NCI-H1092 treated with DMSO at 0.1 percent for 48 hours (cell line): ENCODE results near the gene ACP1.

Experiments used
- DNase-seq: peaks from one replicate; lab custom pipeline; 2025; lab: John Stamatoyannopoulos, UW

Gene ACP1

GRCh38 chr2:264493-265468 lies at the start of gene ACP1:
Gene ACP1, plus strand, starts transcription at chr2:264947. Its CDS starts 18 bp downstream, at chr2:264965.
- DNase-seq, result peak; percentile 87

GRCh38 chr2:216068-216467 lies 48.7 kb upstream of the ACP1 start:
- DNase-seq, result no peak

GRCh38 chr2:223451-223850 lies 41.3 kb upstream of the ACP1 start:
- no peak for DNase-seq

- no peak for DNase-seq
These were observed 40.6 kb upstream of the ACP1 start for GRCh38 chr2:223971-224760.

- no peak for DNase-seq
These were observed 36.6 kb upstream of the ACP1 start for GRCh38 chr2:228115-228514.

- no peak for DNase-seq
These were observed 36.0 kb upstream of the ACP1 start for GRCh38 chr2:228518-229278.

GRCh38 chr2:231521-232185 lies 33.1 kb upstream of the ACP1 start:
- no peak for DNase-seq

GRCh38 chr2:233030-233429 lies 31.7 kb upstream of the ACP1 start:
- DNase-seq, result no peak

GRCh38 chr2:234421-234820 lies 30.3 kb upstream of the ACP1 start:
- no peak for DNase-seq

GRCh38 chr2:236993-237539 lies 27.7 kb upstream of the ACP1 start:
- DNase-seq, result no peak

GRCh38 chr2:237878-238277 lies 26.9 kb upstream of the ACP1 start:
- DNase-seq, result no peak

- DNase-seq, result no peak
These were observed 26.3 kb upstream of the ACP1 start for GRCh38 chr2:238431-238830.

- DNase-seq, result no peak
These were observed 25.9 kb upstream of the ACP1 start for GRCh38 chr2:238869-239268.

GRCh38 chr2:244547-244946 lies 20.2 kb upstream of the ACP1 start:
- DNase-seq, result no peak

- DNase-seq, result peak; percentile 9
These were observed 18.1 kb upstream of the ACP1 start for GRCh38 chr2:246489-247144.

GRCh38 chr2:248724-249123 lies 16.0 kb upstream of the ACP1 start:
- DNase-seq, result no peak

GRCh38 chr2:249538-250042 lies 15.2 kb upstream of the ACP1 start:
- DNase-seq, result no peak

GRCh38 chr2:252001-252602 lies 12.6 kb upstream of the ACP1 start:
- no peak for DNase-seq

GRCh38 chr2:253202-253638 lies 11.5 kb upstream of the ACP1 start:
- no peak for DNase-seq

- no peak for DNase-seq
These were observed 10.5 kb upstream of the ACP1 start for GRCh38 chr2:254241-254640.
